GM12874 (cell line): ENCODE measurements around the gene SYN1.

ENCODE experiments used
- TF ChIP-seq, protein P1 (sequence below): IDR thresholded peaks from 2 replicates; pipeline ENCODE4 v1.5.1; 2011; ENCODE audit warnings: low read depth, mild to moderate bottlenecking, control low read depth, low read length, moderate library complexity; ENCODE audit not compliant: insufficient read depth

The SYN1 gene

GRCh38 chrX:47574547-47575301 lies 44.9 kb downstream of the SYN1 start:
- TF ChIP-seq, protein P1, sequence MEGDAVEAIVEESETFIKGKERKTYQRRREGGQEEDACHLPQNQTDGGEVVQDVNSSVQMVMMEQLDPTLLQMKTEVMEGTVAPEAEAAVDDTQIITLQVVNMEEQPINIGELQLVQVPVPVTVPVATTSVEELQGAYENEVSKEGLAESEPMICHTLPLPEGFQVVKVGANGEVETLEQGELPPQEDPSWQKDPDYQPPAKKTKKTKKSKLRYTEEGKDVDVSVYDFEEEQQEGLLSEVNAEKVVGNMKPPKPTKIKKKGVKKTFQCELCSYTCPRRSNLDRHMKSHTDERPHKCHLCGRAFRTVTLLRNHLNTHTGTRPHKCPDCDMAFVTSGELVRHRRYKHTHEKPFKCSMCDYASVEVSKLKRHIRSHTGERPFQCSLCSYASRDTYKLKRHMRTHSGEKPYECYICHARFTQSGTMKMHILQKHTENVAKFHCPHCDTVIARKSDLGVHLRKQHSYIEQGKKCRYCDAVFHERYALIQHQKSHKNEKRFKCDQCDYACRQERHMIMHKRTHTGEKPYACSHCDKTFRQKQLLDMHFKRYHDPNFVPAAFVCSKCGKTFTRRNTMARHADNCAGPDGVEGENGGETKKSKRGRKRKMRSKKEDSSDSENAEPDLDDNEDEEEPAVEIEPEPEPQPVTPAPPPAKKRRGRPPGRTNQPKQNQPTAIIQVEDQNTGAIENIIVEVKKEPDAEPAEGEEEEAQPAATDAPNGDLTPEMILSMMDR = no peak

DNA sequence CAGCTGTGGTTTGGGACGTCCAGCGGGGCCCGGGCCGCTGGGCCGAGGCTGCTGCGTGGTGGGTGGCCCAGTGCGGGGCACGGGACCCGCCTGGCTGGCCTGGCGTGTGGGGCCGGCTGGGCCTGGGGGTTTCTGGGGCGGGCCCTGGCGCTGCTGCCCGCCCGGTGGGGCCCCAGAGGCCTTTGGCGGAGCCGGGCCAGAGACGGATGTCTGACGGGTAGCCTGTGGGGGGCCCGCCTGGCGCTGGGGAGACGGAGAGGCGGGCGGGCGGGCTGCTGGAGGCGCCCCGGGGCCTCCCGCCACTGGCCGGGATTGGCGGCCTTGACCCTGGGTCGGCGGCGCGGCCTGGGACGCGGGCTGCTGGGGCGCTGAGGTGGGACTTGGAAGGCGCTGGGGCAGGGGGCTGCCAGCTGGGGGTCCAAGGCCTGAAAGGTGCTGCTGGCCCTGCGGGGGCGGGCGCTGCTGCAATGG lies 45.5 kb downstream of the SYN1 start:
- TF ChIP-seq, protein P1 = no peak

DNA sequence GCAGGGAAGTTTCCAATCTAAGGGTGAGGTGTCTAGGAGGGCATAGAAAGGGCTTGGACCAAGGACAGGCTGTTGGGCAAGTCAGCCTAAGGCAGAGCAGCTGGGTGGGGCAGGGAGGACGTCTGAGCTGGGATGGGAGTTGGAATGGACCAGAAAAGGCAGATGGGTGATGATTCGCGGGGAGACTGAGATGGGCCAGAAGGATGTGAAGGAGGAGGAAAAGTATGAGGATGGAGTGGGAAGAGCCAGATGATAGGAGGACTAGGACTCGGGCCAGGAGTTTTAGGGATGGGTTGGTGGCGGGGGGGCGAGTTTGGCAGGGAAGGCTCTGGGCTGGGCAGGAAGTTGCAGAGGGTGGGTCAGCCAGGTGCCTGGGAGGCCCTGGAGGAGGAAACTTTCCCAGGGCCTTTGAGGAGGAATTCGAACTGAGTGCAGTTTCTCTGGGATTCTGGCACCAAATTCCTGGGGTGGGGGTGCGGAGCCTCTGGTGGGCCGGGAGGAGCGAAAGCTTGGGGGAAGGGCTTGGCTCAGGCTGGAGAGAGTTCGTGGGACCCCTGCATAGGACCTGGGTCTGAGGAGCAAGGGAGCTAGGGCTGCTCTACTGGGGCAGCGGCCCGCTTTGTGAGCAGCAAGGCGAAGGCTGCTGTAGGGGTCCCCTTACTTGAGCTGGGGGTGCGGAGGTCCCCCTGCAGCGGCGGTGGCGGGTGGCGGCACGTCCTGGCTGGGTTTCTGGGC lies 46.1 kb downstream of the SYN1 start:
- TF ChIP-seq, protein P1 = no peak

GRCh38 chrX:47572773-47573340 lies 46.8 kb downstream of the SYN1 start:
- TF ChIP-seq, protein P1 = no peak

GRCh38 chrX:47571896-47572295 lies 47.8 kb downstream of the SYN1 start:
- TF ChIP-seq, protein P1 = no peak

DNA sequence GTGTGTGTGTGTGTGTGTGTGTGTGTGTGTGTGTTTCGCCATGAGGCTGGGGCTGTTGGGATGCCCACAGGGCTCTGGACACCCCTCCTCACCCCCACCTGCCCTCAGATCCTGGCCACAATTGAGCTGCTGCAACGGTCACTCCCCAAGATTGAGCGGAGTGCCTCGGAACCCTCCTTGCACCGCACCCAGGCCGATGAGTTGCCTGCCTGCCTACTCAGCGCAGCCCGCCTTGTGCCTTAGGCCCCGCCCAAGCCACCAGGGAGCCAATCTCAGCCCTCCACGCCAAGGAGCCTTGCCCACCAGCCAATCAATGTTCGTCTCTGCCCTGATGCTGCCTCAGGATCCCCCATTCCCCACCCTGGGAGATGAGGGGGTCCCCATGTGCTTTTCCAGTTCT lies 48.4 kb downstream of the SYN1 start:
- TF ChIP-seq, protein P1 = no peak

DNA sequence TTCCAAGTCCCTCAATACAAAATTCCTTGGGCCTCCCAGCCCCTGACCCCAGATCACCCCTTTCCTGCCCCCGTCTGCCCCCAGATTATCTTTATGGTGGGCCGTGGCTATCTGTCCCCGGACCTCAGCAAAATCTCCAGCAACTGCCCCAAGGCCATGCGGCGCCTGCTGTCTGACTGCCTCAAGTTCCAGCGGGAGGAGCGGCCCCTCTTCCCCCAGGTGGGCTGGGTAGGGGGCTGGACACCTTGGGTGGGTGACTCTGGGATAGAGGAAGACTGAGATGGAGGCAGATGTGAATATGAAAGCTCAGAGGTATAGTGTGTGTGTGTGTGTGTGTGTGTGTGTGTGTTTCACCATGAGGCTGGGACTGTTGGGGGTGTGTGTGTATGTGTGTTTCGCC lies 48.9 kb downstream of the SYN1 start:
- TF ChIP-seq, protein P1 = no peak
